Right hindlimb (tissue), 1 donor: ENCODE measurements around the gene ARF3.
"Not testable (repeated sequence)": the region's sequence is repeated elsewhere in the genome, so short reads cannot be mapped to it uniquely, and the experiment has no call there.

Source experiments
- DNase-seq: peaks from one replicate; pipeline ENCODE4 v3.0.0-alpha.2; 2018

ARF3 gene

DNA sequence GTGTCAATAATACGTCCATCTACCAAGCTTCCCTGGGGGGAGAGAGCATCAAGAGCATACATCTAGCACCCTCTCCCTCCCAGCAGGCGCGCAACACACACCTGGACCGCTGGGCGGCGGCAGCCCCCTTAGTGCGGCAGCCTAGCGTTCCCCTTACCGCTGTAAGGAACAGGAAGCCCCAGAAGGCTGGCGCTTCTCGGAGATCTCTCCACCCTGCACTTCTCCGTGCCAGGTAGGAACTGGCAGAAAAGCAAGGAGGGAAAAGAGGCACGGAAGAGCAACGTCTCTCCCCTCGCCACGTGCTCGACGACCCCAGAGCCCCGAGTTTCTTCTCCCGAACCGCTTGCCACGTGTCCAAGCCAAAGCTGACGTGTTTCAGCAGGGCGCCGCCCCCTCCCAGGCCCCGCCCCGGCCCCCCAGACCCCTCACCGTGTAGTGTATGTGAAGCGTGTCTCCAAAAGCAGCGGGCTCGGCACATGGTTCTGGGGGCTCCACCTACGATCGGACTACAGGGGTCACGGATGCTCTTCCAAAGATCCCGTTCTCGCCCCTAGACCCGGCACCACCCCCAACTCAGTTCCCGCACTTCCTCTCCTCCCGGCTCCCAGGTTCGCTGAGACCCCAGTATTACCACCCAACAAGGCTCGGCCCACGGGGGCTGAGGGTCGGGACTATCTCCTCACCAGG, 32.5 kb downstream of the ARF3 start:
- DNase-seq: peak; percentile 81

DNA sequence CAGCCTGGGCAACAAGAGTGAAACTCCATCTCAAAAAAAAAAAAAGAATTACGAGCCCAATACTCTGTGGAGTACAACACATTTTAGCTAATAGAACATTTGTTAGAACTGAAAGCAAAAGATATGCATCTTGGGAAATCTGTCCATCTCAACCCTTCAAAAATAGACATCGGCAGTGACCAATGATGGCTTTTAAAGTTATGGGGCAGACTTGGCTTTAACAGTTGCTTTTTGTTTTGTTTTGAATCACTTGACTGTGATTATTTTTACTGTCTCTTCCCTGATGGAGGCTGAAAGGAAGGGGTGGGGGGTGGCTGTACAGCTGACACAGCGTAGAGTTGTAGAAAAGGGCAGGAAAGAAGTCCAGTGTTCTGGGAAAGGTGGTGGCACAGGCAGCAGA, 34.2 kb downstream of the ARF3 start:
- no peak for DNase-seq

DNA sequence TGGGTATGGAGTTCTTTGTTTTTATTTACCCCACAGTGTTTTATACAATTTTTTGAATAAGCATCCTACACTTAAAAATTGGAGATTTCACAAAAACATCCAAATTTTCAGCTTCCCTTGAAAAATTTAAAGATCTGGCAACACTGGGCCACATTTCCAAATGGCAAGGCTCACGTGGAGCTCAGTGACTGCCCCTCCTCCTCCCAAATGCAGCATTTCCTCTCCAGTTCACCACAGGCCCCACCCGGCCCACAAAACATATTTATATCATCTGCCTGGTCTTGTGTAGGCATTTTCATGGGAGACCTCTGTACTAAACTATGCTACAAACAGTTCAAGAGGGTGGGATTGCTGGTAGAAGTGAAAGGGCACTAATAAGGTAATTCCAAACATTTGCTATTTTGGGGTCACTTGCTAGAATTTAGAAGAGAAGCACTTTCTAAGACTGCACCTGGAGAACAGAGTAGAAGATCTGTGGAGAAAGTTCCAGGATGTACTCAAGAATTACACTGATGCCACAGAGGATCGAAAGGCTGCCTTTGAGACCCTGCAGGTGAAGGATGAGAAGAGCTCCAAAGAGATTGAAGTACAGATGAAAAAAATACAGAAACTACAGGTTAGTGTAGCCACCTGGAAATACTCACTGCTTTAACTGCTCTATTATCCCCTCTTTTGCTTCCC, 39.3 kb downstream of the ARF3 start:
- DNase-seq: no peak

DNA sequence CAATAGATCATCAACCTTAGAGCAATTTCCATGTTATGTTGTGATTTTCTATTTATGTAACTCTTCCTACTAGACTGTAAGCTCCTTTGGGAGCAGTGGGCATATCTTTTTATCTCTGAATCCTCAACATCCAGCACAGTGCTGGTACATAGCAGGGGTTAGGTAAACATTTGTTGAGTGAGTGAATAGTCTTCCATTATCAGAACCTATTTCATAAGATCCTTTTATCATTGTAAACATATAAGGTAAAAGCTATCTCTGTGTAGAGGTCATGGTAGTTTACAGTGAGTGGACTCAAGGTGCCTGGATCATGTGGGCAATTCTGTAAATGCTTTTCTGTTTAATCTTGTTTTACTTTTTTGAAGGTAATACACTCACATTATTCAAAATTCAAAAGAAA, 47.1 kb downstream of the ARF3 start:
- no peak for DNase-seq

DNA sequence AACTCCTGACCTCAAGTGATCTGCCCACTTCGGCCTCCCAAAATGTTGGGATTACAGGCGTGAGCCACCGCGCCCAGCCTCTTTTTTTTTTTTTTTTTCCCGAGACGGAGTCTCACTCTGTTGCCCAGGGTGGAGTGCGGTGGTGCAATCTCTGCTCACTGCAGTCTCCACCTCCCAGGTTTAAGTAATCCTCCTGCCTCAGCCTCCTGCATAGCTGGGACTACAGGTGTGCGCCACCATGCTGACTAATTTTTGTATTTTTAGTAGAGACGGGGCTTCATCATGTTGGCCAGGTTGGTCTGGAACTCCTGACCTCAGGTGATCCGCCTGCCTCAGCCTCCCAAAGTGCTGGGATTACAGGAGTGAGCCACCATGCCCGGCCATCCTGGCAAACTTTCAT, 47.6 kb downstream of the ARF3 start:
- not testable (repeated sequence) for DNase-seq

DNA sequence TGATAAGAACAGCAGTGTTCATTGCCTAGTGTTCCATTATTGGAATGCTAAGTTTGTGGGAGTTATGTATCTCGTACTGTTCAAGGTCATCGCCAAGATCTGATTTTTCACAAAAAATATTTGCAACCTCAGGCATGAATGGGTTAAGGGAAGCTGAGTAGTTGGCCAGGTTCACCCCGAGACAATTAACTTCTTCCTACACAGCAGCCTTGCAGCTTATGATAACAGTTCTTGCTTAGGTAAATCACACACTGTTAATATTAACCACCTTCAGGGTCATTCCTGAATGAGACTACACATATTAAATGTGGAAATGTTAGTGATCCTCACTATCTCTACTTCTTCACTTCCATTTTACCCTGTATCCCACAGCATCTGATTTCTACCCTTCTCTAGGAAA, 50.0 kb downstream of the ARF3 start:
- DNase-seq: no peak

DNA sequence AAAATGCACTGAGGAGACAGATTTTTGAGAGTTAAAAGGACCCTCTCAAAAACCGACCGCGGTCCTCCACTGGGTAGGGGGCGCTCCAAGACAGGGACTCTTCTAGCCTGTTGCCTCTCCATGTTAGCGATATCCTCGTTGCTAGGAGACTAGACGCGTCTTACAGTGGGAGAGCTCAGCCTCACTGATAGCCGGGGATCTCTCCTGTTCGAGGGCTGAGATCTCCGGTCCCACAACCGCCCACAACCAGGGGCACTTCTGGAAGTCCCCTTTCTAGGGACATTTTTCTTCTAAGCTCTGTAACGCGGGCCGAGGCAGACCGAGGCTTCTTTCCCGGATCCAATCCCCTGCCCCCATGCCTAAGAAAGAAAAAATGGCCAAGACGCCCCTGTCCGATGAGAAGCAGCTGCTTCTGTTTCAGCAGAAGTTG, 53.3 kb downstream of the ARF3 start:
- peak; percentile 91 for DNase-seq

DNA sequence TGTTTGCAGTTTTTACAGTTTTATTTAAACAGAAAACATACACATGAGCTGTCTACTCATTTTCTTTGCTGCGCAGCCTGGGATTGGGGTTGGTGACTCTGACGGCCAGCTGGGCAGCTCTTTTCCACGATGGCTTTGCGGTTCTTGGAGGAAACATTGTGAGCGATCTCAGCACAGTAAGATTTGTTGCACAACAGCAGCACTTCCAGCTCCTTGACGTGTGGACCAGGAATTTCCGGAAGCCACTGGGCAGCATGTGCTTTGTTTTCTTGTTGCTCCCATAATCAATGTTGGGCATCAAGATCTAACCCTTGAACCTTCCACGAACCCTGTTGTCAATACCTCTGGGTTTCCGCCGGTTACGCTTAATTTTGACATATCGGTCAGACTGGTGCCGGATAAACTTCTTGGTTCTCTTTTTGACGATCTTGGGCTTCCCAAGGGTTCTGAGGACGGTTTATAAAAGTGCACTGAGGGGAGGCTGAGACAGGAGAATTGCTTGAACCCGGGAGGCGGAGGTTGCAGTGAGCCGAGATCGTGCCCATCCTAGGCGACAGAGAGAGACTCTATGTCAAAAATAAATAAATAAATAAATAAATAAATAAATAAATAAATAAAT, 53.8 kb downstream of the ARF3 start:
- DNase-seq: no peak

DNA sequence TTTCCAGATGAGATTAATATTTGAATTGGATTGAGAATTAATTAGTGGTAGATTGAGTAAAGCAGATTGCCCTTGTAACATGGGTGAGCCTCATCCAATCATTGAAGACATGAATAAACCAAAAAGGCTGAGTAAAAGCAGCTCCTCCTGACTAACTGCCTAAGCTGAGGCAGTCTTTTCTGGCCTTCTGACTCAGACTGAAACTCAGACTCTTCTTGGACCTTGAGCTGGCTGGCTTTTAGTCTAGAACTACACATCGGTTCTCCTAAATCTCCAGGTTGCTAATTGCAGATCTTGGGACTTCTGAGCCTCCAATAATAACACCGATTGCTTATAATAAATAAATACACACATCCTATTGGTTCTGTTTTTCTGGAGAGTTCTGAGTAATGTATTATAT, 56.0 kb downstream of the ARF3 start:
- no peak for DNase-seq

DNA sequence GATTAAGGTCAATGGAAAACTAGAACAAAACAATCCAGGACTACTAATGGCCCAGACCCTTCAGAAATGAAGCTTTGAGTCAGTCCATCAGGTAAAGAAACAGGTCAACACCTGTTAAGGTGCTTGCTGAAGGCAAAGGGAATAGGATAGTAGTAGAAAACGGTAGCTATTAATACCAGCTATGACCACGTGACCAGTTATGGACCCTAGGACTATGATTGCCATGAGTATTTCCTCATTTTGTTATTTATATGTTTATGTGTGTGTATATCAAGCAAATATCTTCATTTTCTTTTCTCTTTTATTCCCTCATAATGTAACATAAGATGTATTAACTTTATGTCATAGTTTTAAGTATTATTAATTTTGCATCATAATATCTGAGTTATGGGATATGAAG, 57.6 kb downstream of the ARF3 start:
- DNase-seq: no peak

DNA sequence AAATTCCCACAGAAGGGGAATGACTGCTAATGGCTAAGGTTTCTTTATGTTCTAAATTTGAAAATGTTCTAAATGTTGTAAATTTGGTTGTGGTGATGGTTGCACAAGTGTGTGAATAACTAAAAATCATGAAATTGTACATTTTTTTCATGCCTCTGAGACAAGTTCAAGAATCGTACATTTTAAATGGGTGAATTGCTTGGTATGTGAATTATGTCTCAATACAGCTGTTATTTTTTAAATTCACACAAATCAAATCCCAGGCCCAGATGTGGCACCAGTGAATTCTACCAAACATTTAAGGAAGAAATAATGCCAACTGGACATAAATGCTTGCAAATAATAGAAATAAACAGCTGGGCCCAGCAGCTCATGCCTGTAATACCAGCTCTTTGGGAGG, 63.0 kb downstream of the ARF3 start:
- DNase-seq: no peak

DNA sequence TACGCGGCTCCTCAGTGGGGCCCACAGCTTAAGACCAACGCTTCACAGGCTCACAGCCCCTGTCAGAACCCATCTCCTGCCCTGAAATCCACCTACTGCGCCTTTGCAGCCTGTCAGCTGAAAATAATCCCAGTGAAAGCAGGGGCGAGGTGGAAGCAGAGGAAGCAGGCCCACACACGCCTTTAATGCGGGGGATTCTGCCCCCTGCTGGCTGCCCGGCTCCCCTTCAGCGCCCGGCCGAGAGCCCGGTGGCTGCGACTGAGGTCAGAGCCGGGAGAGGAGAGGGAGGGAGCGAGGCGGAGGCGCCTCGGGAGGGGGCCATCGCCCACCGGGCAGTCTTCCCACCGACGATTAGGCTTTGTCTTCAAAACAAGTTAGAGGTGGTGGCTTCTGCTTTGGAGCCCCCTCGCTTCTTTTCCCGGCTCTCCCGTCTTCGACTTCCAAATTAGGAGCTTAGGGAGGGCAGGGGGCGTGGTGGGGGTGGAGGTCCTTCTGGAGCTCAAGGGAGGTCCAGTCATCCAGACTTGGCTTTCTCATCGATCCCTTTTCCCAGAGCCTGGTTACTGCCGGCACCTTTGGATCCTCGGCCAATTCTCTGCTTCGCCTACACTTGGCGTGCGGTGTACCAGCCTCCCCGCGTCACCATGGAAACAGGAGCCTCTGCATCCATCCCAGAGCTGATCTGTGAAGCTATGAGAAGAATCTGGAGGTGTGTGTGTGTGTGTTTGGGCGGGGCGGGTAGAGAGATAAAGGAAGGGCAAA, 66.4 kb downstream of the ARF3 start:
- DNase-seq: peak; percentile 88

DNA sequence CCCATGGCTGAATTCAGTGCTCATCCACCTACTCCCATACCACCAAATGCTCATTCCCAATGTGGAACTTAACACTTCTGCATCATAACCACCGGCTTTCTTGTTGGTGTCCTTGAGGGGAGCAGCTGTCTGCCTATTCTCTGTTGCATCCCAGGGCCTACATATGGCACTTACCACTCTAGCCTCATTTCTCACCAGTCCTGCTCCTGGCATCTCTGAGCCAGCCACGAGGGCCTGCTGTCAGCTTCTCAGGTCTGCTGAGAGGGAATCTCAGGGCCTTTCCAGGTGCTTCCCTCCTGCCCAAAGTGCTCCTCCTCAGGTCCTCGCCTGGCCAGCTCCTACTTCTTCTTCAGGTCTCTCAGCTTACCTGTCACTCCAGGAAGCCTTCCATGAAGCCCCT, 67.6 kb downstream of the ARF3 start:
- no peak for DNase-seq
